ENCODE data around the gene PEAR1. TPM values are rescaled to one million over a fixed set of nuclear protein-coding genes. Genes with fewer than 3 reads are reported as not detected.

The PEAR1 gene
- polyA plus RNA-seq, 1 experiment = 14.9 TPM

DNA sequence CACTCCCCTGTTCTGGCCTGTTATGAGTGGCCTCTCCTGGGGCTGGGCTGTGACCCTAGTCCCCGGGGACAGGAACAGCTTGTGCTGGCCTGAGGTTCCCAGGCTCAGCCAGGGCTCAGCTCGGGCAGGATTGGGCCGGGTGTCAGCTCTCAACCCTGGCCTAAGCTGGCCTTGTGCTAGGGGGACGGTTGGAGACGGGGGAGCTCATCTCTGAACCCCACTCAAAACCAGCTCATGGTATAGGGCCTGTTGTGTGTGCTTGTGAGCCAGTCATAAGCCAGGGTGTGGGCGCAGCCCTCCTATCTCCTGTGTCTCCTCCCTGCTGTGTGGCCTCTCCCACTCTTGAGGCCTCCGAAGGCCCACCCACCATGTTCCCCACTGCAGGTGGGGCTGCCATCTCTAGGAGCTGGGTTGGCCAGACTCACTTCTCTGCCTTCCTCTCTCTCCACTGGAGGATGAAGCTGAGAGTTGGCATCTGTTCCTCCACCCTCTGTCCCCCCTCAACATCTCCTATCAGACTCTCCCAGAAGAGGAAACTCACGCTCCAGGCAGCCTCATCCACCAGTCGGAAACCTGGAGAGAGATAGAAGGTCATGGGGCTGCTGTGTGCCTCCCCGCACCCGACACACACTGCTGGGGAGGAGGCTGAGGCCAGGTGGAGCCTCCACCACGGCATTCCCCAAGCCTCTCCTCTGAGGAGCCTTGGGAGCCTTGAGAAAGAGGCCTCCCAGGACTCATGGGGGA is 1.4 kb downstream of the PEAR1 start:
- TF ChIP-seq, protein P1, sequence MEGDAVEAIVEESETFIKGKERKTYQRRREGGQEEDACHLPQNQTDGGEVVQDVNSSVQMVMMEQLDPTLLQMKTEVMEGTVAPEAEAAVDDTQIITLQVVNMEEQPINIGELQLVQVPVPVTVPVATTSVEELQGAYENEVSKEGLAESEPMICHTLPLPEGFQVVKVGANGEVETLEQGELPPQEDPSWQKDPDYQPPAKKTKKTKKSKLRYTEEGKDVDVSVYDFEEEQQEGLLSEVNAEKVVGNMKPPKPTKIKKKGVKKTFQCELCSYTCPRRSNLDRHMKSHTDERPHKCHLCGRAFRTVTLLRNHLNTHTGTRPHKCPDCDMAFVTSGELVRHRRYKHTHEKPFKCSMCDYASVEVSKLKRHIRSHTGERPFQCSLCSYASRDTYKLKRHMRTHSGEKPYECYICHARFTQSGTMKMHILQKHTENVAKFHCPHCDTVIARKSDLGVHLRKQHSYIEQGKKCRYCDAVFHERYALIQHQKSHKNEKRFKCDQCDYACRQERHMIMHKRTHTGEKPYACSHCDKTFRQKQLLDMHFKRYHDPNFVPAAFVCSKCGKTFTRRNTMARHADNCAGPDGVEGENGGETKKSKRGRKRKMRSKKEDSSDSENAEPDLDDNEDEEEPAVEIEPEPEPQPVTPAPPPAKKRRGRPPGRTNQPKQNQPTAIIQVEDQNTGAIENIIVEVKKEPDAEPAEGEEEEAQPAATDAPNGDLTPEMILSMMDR (IDR thresholded peaks at IDR 0.05; ENCODE audit: low read depth, low read length) = no peak
- Histone ChIP-seq H3K9me3 (ENCODE audit: control insufficient read depth, insufficient read depth, low read length) (no peaks in the 10 kb centered on the region; the same call in 1 of the 2 replicates), H3K27me3 (ENCODE audit: control insufficient read depth, insufficient read depth, low read length) (no peaks in the 10 kb centered on the region), H3K27ac (ENCODE audit: low read depth, low read length) (peak overlapping the region; percentile 77), H3K4me3 (ENCODE audit: low read depth, low read length) (peak overlapping the region; percentile 65)
- CTCF ChIA-PET = interaction anchor here (0.9 to 6.7 kb wide), 8 partner anchors 9 to 206 kb away, joined by 3 to 108 read pairs (median 4); partner anchors contain the start of gene LRRC71
- POLR2A ChIA-PET = no interaction called here
- no peak for DNase-seq (ENCODE audit: low read depth, low spot score)

DNA sequence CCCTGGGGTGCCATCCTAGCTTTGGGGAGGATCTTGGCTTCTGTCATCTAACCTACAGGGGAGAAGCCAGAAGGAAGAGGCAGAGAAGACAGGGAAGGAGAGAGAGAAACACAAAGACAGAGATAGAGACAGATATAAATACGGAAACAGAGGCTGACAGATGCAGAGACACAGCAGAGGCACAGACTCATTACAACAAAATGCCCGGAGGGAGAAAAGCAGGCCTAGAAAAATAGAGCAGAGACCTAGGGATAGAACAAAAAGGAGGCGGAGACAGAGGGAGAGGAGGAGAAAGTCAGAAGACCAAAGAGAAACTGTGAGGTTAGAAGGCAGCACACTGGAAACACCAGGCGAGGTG is 1.9 kb downstream of the PEAR1 start:
- POLR2A ChIA-PET = no interaction called here
- no peak for DNase-seq (ENCODE audit: low read depth, low spot score)
- Histone ChIP-seq H3K27ac (ENCODE audit: low read depth, low read length) (peak overlapping the region; percentile 77), H3K9me3 (ENCODE audit: control insufficient read depth, insufficient read depth, low read length) (no peaks in the 10 kb centered on the region; the same call in 1 of the 2 replicates), H3K4me3 (ENCODE audit: low read depth, low read length) (no peak overlapping the region), H3K27me3 (ENCODE audit: control insufficient read depth, insufficient read depth, low read length) (no peaks in the 10 kb centered on the region)
- TF ChIP-seq, protein P1 (IDR thresholded peaks at IDR 0.05; ENCODE audit: low read depth, low read length) = no peak
- CTCF ChIA-PET = interaction anchor here (1.0 to 6.7 kb wide), 5 partner anchors 26 to 206 kb away, joined by 4 to 62 read pairs (median 6); partner anchors contain the start of gene LRRC71

DNA sequence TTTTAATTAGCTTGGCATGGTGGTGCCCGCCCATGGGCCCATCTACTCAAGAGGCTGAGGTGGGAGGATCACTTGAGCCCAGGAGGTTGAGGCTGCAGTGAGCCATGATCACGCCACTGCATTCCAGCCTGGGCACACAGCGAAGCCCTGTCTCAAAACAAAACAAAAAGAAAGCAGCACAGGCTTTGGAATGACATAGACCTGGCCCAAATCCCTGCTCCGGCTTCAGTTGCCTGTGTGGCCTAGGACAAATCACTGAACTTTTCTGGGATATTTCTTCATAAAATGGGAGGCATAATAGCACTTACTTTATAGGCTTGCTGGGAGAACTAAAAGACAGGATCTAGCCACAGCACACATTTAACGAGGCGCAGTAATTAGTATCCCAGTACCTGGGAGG is 2.4 kb downstream of the PEAR1 start:
- TF ChIP-seq, protein P1 (IDR thresholded peaks at IDR 0.05; ENCODE audit: low read depth, low read length) = no peak
- no peak for DNase-seq (ENCODE audit: low read depth, low spot score)
- ChIA-PET POLR2A (no interaction called here), CTCF (interaction anchor here (0.6 to 1.5 kb wide), 5 partner anchors 24 to 207 kb away, joined by 4 to 7 read pairs (median 4); partner anchors contain the start of gene LRRC71)
- no peak overlapping the region for H3K4me3 ChIP-seq (ENCODE audit: low read depth, low read length)
- peak overlapping the region; percentile 94 for H3K27ac ChIP-seq (ENCODE audit: low read depth, low read length)
- H3K9me3 ChIP-seq (ENCODE audit: control insufficient read depth, insufficient read depth, low read length) = no peaks in the 10 kb centered on the region; the same call in 1 of the 2 replicates
- H3K27me3 ChIP-seq (ENCODE audit: control insufficient read depth, insufficient read depth, low read length) = no peaks in the 10 kb centered on the region

DNA sequence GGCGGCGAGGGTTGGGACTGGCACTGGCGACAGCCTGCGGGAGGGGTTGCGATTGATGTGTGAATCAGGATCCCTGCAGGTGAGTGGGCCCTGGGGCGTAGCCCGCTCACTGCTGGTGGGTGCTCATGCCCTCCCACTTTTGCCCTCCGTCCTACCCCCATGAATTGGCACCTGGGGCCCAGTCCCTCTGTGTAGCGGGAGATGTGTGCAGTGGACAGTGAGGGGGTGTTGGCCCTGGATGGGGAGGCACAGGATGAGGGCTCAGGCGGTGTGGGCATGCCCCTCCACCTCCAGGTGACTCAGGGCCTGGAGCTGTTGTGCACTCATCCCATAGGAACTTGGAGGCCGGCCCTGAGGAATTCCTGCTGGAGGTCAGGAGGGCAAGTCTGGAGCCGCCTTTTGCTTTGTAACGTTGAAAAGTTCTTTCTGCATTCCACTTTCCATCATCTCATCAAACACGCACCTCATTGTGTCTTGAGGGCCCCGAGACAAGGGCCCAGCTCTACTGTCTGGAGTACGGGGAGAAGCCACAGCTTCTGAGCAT is 3.0 kb downstream of the PEAR1 start:
- peak; percentile 72 for DNase-seq (ENCODE audit: low read depth, low spot score)
- ChIA-PET CTCF (interaction anchor here (1.2 to 1.5 kb wide), 4 partner anchors 21 to 171 kb away, joined by 3 to 6 read pairs (median 4); partner anchors contain the start of gene LRRC71), POLR2A (interaction anchor here (0.6 kb wide), 1 partner anchor 23 kb away, joined by 7 read pairs; no protein-coding TSS in a partner anchor)
- Histone ChIP-seq H3K9me3 (ENCODE audit: control insufficient read depth, insufficient read depth, low read length) (no peaks in the 10 kb centered on the region; the same call in 1 of the 2 replicates), H3K27me3 (ENCODE audit: control insufficient read depth, insufficient read depth, low read length) (no peaks in the 10 kb centered on the region), H3K27ac (ENCODE audit: low read depth, low read length) (peak overlapping the region; percentile 94), H3K4me3 (ENCODE audit: low read depth, low read length) (peak overlapping the region; percentile 14)
- TF ChIP-seq, protein P1 (IDR thresholded peaks at IDR 0.05; ENCODE audit: low read depth, low read length) = no peak

All from AG04450 (cell line).